ENCODE results near the gene IKBKE.
A peak's percentile ranks its signal among the peaks of the same experiment; 100 is the strongest.

IKBKE gene

GRCh38 chr1:206512058-206512850, 42.0 kb downstream of the IKBKE start:
- in situ Hi-C loops (cut with HindIII; ENCODE audit: low sequenced_read_pairs) = no loop called here
- no peak for DNase-seq (ENCODE audit: low read depth, low spot score)
- no peak for TF ChIP-seq CTCF (IDR thresholded peaks at IDR 0.05; ENCODE audit: low read depth, low read length)
- no peak overlapping the region for H3K4me3 ChIP-seq (ENCODE audit: low read depth, low read length)

- in situ Hi-C loops (cut with HindIII; ENCODE audit: low sequenced_read_pairs) = no loop called here
- no peak for DNase-seq (ENCODE audit: low read depth, low spot score)
- no peak overlapping the region for H3K4me3 ChIP-seq (ENCODE audit: low read depth, low read length)
- no peak for TF ChIP-seq CTCF (IDR thresholded peaks at IDR 0.05; ENCODE audit: low read depth, low read length)
Observed at GRCh38 chr1:206512851-206513180, 42.5 kb downstream of the IKBKE start.

GRCh38 chr1:206513312-206514111, 43.2 kb downstream of the IKBKE start:
- no peak overlapping the region for H3K4me3 ChIP-seq (ENCODE audit: low read depth, low read length)
- peak; percentile 86 for DNase-seq (ENCODE audit: low read depth, low spot score)
- TF ChIP-seq CTCF (IDR thresholded peaks at IDR 0.05; ENCODE audit: low read depth, low read length) = no peak
- in situ Hi-C loops (cut with HindIII; ENCODE audit: low sequenced_read_pairs) = no loop called here

GRCh38 chr1:206514813-206515387, 44.6 kb downstream of the IKBKE start:
- in situ Hi-C loops (cut with HindIII; ENCODE audit: low sequenced_read_pairs) = no loop called here
- DNase-seq (ENCODE audit: low read depth, low spot score) = no peak
- no peak overlapping the region for H3K4me3 ChIP-seq (ENCODE audit: low read depth, low read length)
- no peak for TF ChIP-seq CTCF (IDR thresholded peaks at IDR 0.05; ENCODE audit: low read depth, low read length)

GRCh38 chr1:206516728-206516990, 46.4 kb downstream of the IKBKE start:
- H3K4me3 ChIP-seq (ENCODE audit: low read depth, low read length) = no peak overlapping the region
- in situ Hi-C loops (cut with HindIII; ENCODE audit: low sequenced_read_pairs) = no loop called here
- TF ChIP-seq CTCF (IDR thresholded peaks at IDR 0.05; ENCODE audit: low read depth, low read length) = no peak
- DNase-seq (ENCODE audit: low read depth, low spot score) = no peak

GRCh38 chr1:206517784-206518183, 47.5 kb downstream of the IKBKE start:
- no peak for TF ChIP-seq CTCF (IDR thresholded peaks at IDR 0.05; ENCODE audit: low read depth, low read length)
- DNase-seq (ENCODE audit: low read depth, low spot score) = no peak
- in situ Hi-C loops (cut with HindIII; ENCODE audit: low sequenced_read_pairs) = no loop called here
- H3K4me3 ChIP-seq (ENCODE audit: low read depth, low read length) = no peak overlapping the region
